ENCODE results near the gene CFAP57. TPM values are rescaled to one million over a fixed set of nuclear protein-coding genes. Genes with fewer than 3 reads are reported as not detected.

Gene CFAP57
- total and polyA plus RNA-seq, 2 of the 8 experiments (the other 6 are each of a cell fraction or from before 2014, with no cell fraction given): 0.20 to 0.80 TPM

DNA sequence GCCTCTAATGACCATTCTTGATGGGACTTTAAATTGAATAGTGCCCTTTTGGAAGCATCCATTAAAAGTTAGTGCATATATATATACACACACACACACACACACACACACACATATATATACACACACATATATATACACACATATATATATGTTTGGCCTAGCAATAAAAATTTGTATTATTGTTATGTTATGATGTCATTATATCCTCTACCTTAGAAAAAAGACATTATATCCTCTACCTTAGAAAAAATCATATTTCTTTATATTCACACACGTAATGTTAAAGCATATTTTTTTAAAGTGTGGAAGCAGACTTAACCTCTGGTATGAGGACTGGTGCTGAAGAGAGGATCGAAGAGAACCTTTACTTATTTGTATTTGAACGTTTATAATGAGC lies 43.3 kb upstream of the CFAP57 start (continued):
- TF ChIP-seq, protein P1, sequence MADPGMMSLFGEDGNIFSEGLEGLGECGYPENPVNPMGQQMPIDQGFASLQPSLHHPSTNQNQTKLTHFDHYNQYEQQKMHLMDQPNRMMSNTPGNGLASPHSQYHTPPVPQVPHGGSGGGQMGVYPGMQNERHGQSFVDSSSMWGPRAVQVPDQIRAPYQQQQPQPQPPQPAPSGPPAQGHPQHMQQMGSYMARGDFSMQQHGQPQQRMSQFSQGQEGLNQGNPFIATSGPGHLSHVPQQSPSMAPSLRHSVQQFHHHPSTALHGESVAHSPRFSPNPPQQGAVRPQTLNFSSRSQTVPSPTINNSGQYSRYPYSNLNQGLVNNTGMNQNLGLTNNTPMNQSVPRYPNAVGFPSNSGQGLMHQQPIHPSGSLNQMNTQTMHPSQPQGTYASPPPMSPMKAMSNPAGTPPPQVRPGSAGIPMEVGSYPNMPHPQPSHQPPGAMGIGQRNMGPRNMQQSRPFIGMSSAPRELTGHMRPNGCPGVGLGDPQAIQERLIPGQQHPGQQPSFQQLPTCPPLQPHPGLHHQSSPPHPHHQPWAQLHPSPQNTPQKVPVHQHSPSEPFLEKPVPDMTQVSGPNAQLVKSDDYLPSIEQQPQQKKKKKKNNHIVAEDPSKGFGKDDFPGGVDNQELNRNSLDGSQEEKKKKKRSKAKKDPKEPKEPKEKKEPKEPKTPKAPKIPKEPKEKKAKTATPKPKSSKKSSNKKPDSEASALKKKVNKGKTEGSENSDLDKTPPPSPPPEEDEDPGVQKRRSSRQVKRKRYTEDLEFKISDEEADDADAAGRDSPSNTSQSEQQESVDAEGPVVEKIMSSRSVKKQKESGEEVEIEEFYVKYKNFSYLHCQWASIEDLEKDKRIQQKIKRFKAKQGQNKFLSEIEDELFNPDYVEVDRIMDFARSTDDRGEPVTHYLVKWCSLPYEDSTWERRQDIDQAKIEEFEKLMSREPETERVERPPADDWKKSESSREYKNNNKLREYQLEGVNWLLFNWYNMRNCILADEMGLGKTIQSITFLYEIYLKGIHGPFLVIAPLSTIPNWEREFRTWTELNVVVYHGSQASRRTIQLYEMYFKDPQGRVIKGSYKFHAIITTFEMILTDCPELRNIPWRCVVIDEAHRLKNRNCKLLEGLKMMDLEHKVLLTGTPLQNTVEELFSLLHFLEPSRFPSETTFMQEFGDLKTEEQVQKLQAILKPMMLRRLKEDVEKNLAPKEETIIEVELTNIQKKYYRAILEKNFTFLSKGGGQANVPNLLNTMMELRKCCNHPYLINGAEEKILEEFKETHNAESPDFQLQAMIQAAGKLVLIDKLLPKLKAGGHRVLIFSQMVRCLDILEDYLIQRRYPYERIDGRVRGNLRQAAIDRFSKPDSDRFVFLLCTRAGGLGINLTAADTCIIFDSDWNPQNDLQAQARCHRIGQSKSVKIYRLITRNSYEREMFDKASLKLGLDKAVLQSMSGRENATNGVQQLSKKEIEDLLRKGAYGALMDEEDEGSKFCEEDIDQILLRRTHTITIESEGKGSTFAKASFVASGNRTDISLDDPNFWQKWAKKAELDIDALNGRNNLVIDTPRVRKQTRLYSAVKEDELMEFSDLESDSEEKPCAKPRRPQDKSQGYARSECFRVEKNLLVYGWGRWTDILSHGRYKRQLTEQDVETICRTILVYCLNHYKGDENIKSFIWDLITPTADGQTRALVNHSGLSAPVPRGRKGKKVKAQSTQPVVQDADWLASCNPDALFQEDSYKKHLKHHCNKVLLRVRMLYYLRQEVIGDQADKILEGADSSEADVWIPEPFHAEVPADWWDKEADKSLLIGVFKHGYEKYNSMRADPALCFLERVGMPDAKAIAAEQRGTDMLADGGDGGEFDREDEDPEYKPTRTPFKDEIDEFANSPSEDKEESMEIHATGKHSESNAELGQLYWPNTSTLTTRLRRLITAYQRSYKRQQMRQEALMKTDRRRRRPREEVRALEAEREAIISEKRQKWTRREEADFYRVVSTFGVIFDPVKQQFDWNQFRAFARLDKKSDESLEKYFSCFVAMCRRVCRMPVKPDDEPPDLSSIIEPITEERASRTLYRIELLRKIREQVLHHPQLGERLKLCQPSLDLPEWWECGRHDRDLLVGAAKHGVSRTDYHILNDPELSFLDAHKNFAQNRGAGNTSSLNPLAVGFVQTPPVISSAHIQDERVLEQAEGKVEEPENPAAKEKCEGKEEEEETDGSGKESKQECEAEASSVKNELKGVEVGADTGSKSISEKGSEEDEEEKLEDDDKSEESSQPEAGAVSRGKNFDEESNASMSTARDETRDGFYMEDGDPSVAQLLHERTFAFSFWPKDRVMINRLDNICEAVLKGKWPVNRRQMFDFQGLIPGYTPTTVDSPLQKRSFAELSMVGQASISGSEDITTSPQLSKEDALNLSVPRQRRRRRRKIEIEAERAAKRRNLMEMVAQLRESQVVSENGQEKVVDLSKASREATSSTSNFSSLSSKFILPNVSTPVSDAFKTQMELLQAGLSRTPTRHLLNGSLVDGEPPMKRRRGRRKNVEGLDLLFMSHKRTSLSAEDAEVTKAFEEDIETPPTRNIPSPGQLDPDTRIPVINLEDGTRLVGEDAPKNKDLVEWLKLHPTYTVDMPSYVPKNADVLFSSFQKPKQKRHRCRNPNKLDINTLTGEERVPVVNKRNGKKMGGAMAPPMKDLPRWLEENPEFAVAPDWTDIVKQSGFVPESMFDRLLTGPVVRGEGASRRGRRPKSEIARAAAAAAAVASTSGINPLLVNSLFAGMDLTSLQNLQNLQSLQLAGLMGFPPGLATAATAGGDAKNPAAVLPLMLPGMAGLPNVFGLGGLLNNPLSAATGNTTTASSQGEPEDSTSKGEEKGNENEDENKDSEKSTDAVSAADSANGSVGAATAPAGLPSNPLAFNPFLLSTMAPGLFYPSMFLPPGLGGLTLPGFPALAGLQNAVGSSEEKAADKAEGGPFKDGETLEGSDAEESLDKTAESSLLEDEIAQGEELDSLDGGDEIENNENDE (IDR thresholded peaks at IDR 0.05; ENCODE audit: insufficient replicate concordance, low read length): no peak
- TF ChIP-seq YY1 (IDR thresholded peaks at IDR 0.05; ENCODE audit: low read depth, low read length) (no peak), PHF8 (conservative IDR thresholded peaks at IDR 0.05; ENCODE audit: low read depth, low read length) (no peak), NRF1 (IDR thresholded peaks at IDR 0.05; ENCODE audit: low read depth, low read length) (no peak), NANOG (IDR thresholded peaks at IDR 0.05; ENCODE audit: insufficient read depth, low read depth, low read length, poor library complexity, severe bottlenecking) (no peak), CHD1 (IDR thresholded peaks at IDR 0.05; ENCODE audit: low read depth, low read length) (no peak), FOSL1 (IDR thresholded peaks at IDR 0.05; ENCODE audit: insufficient read depth, low read depth, low read length) (no peak)
- TF ChIP-seq, protein P2, sequence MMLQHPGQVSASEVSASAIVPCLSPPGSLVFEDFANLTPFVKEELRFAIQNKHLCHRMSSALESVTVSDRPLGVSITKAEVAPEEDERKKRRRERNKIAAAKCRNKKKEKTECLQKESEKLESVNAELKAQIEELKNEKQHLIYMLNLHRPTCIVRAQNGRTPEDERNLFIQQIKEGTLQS (IDR thresholded peaks at IDR 0.05; ENCODE audit: insufficient read depth, low read depth, low read length): no peak

All from H1 (cell line).